Thyroid gland (tissue), 4 donors: ENCODE results near the gene ALDH1A2. TPM values are rescaled to one million over a fixed set of nuclear protein-coding genes. Genes with fewer than 3 reads are reported as not detected.

Source experiments
- DNase-seq, 2 donors: peaks; one replicate each; pipeline ENCODE4 v3.0.0-alpha.2; 2019
- H3K27ac ChIP-seq, 3 donors: fragments of 200-600 bp; sonication (generic); 1 replicate in 2 of 3; 2 replicates in 1 of 3; pipeline ENCODE4 v1.5.1; 2016 to 2019; ENCODE audit warnings: mild to moderate bottlenecking in 1 of 3, moderate library complexity in 1 of 3
- H3K27me3 ChIP-seq: fragments of 200-600 bp; sonication (generic); one replicate; pipeline ENCODE4 v1.5.1; 2019
- H3K36me3 ChIP-seq, 2 donors: fragments of 200-600 bp; sonication (generic); one replicate each; pipeline ENCODE4 v1.5.1; 2016 to 2019
- H3K4me1 ChIP-seq, 2 donors: fragments of 200-600 bp; sonication (generic); one replicate each; pipeline ENCODE4 v1.5.1; 2017 to 2019
- H3K4me3 ChIP-seq, 3 donors: fragments of 200-600 bp; sonication (generic); replicated peaks in 1 of 3; 1 replicate in 2 of 3; 2 replicates in 1 of 3; pipeline ENCODE4 v1.5.1; 2016; ENCODE audit warnings: mild to moderate bottlenecking in 1 of 3
- H3K9me3 ChIP-seq: fragments of 200-600 bp; sonication (generic); one replicate; pipeline ENCODE4 v1.5.1; 2017
- POLR2A ChIP-seq, 2 donors: fragments of 450-650 bp; IDR thresholded peaks; one replicate each; pipeline ENCODE4 v1.6.1; 2017; ENCODE audit warnings: antibody characterized with exemption in 2 of 2, mild to moderate bottlenecking in 2 of 2, moderate library complexity in 1 of 2
- WGBS, 2 donors: methylation state at CpG; one replicate each; pipeline ENCODE4 v1.1.5; 2017; 5-methylcytosine and 5-hydroxymethylcytosine counted together
- intact Hi-C: fragments of 100-400 bp; cut with DNase I; formaldehyde crosslinking; loops from one replicate; pipeline ENCODE4 v1.15.1; 2023
- total RNA-seq, 4 donors: library from RNA; depleted of rRNA; stranded (reverse); fragments of >200 nt; gene quantifications; one replicate each; pipeline ENCODE4 v1.2.3, GENCODE V29; 2016
- TF ChIP-seq, protein P1 (sequence below), 6 experiments: fragments of 200-600 bp in 3 of 6; fragments of 450-650 bp in 3 of 6; sonication (generic) in 3 of 6; IDR thresholded peaks; one replicate each; pipeline ENCODE4 v1.5.1; 2016 to 2019; ENCODE audit warnings: antibody characterized with exemption in 6 of 6, mild to moderate bottlenecking in 2 of 6, inconsistent platforms in 1 of 6, moderate library complexity in 1 of 6

The ALDH1A2 gene
- total RNA-seq, 4 donors from 2014 or later = 0.98 to 12.4 (median 7.3) TPM

GRCh38 chr15:58026552-58026951 lies 39.0 kb downstream of the ALDH1A2 start:
- H3K27ac ChIP-seq = no peak overlapping the region
- TF ChIP-seq, protein P1, sequence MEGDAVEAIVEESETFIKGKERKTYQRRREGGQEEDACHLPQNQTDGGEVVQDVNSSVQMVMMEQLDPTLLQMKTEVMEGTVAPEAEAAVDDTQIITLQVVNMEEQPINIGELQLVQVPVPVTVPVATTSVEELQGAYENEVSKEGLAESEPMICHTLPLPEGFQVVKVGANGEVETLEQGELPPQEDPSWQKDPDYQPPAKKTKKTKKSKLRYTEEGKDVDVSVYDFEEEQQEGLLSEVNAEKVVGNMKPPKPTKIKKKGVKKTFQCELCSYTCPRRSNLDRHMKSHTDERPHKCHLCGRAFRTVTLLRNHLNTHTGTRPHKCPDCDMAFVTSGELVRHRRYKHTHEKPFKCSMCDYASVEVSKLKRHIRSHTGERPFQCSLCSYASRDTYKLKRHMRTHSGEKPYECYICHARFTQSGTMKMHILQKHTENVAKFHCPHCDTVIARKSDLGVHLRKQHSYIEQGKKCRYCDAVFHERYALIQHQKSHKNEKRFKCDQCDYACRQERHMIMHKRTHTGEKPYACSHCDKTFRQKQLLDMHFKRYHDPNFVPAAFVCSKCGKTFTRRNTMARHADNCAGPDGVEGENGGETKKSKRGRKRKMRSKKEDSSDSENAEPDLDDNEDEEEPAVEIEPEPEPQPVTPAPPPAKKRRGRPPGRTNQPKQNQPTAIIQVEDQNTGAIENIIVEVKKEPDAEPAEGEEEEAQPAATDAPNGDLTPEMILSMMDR (IDR thresholded peaks at IDR 0.05) = no peak
- TF ChIP-seq POLR2A (IDR thresholded peaks at IDR 0.05) = no peak
- H3K9me3 ChIP-seq = no peaks in the 10 kb centered on the region
- WGBS, 2 donors = 91 to 97% methylated on average over 6 to 7 of the region's 7 CpGs
- no peak overlapping the region for H3K4me3 ChIP-seq
- no peaks in the 10 kb centered on the region for H3K27me3 ChIP-seq
- no peaks in the 10 kb centered on the region for H3K4me1 ChIP-seq
- no peaks in the 10 kb centered on the region for H3K36me3 ChIP-seq
- no peak for DNase-seq
- intact Hi-C loops = no loop called here

DNA sequence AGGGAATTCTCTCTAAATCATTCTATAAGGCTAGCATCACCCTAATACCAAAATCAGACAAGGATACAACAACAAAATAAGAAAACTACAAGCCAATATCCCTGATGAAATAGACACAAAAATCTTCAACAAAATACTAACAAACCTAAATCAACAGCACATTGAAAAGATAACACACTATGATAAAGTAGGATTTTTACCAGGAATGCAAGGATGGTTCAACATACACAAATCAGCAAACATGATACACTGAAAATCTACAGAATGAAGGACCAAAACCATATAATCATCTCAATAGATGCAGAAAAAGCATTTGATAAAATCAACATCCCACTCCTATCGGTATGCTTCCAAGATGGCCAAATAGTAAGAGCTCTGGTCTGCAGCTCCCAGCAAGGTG lies 39.5 kb downstream of the ALDH1A2 start:
- Histone ChIP-seq H3K9me3 (no peaks in the 10 kb centered on the region), H3K27ac (no peak overlapping the region), H3K4me3 (no peak overlapping the region), H3K4me1 (no peaks in the 10 kb centered on the region), H3K27me3 (no peaks in the 10 kb centered on the region), H3K36me3 (no peaks in the 10 kb centered on the region)
- intact Hi-C loops = no loop called here
- 97 to 100% methylated on average over 1 of the region's 1 CpG for WGBS, 2 donors
- TF ChIP-seq, protein P1 (IDR thresholded peaks at IDR 0.05) = no peak
- TF ChIP-seq POLR2A (IDR thresholded peaks at IDR 0.05) = no peak
- DNase-seq = no peak

DNA sequence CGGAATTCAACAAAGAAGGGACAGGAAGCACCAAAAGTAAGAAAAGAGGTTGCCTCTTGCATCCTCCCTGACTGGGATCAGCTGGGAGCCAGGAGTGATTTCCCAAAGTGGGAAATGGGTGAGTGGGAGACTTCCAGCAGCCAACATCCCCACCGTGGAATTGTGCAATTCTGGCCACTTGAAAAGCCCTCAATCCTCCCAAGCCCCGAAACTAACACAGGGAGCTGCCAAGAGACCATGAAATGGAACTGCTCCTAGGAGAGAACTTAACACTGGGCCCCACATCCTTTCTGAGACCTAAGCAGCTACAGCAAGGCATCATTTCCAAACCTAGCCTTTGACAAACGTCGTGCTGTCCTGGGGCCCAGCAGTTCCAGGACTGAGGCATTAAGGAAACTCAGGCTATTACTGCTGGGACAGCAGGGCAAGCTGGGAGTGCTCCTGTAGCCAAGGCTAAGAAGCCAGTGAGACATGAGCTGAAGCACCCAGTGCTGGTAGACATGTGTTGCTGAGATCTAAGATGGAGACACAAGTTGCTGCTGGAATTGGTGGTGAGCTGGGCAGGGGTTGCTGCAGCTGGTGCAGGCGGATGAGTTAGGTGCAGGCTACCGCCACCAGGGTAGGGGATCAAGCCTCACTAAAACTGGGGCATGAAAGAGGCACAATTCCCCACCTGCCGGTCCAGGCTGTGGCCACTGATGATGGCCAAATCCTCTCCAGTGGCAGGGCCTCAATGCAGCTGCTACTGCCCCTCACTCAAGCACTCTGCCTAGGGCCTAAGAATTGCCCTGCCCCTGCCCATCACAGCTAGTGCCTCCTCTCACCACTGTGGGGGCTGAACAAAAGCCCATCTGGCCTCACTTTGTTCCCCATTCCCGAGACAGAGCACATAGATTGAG lies 43.9 kb downstream of the ALDH1A2 start:
- no peak for DNase-seq
- no peak for TF ChIP-seq POLR2A (IDR thresholded peaks at IDR 0.05)
- TF ChIP-seq, protein P1 (IDR thresholded peaks at IDR 0.05) = no peak
- intact Hi-C loops = no loop called here
- no peaks in the 10 kb centered on the region for H3K27me3 ChIP-seq
- H3K9me3 ChIP-seq = no peaks in the 10 kb centered on the region
- H3K36me3 ChIP-seq = no peaks in the 10 kb centered on the region
- 66 to 69% methylated on average over 8 to 9 of the region's 9 CpGs for WGBS, 2 donors
- no peak overlapping the region for H3K27ac ChIP-seq
- no peak overlapping the region for H3K4me3 ChIP-seq
- H3K4me1 ChIP-seq = no peaks in the 10 kb centered on the region

GRCh38 chr15:58019503-58020376 lies 45.8 kb downstream of the ALDH1A2 start:
- H3K27ac ChIP-seq = no peak overlapping the region
- no peaks in the 10 kb centered on the region for H3K27me3 ChIP-seq
- WGBS, 2 donors = 79 to 83% methylated on average over 5 of the region's 5 CpGs
- H3K4me1 ChIP-seq = no peaks in the 10 kb centered on the region
- TF ChIP-seq POLR2A (IDR thresholded peaks at IDR 0.05) = no peak
- TF ChIP-seq, protein P1 (IDR thresholded peaks at IDR 0.05) = no peak
- no peak for DNase-seq
- no peaks in the 10 kb centered on the region for H3K36me3 ChIP-seq
- intact Hi-C loops = no loop called here
- no peaks in the 10 kb centered on the region for H3K9me3 ChIP-seq
- no peak overlapping the region for H3K4me3 ChIP-seq
